Hindlimb muscle (tissue), 1 donor: ENCODE results near the gene RPA3. TPM values are rescaled to one million over a fixed set of nuclear protein-coding genes. Genes with fewer than 3 reads are reported as not detected.

Experiments used
- DNase-seq: peaks from one replicate; pipeline ENCODE4 v3.0.0-alpha.2; 2013
- polyA plus RNA-seq: library from polyadenylated mRNA; unstranded; fragments of 120-200 nt; gene quantifications from one replicate; pipeline ENCODE4 v1.2.1, GENCODE V29; 2013; ENCODE audit not compliant: insufficient read length

RPA3 gene
- polyA plus RNA-seq, 1 donor: 17.7 TPM

- peak; percentile 6 for DNase-seq
Measured at GRCh38 chr7:7595451-7595850, 123.0 kb downstream of the RPA3 start.

Other genes starting within 250 kb of the RPA3 start
- 1.1 TPM for gene COL28A1, start 182.7 kb downstream of the RPA3 start, polyA plus RNA-seq
- gene MIOS, start 151.7 kb downstream of the RPA3 start, polyA plus RNA-seq: 29.9 TPM
- 8.0 TPM for gene UMAD1, start 77.9 kb downstream of the RPA3 start, polyA plus RNA-seq